ENCODE results near the gene MIS18BP1.

- TF ChIP-seq POLR2A (IDR thresholded peaks at IDR 0.05; ENCODE audit: low read depth, low read length) (no peak), TAF1 (IDR thresholded peaks at IDR 0.05; ENCODE audit: borderline replicate concordance, low read depth, low read length) (no peak), POLR2AphosphoS5 (IDR thresholded peaks at IDR 0.05; ENCODE audit: low read depth, low read length) (no peak)
These were observed 6.9 kb downstream of the MIS18BP1 start for GRCh38 chr14:45246151-45246550.

Measured in GM12892 (cell line).